Colonic mucosa (tissue), 4 donors: Measurements from ENCODE around the gene COL6A3. TPM values are rescaled to one million over a fixed set of nuclear protein-coding genes. Genes with fewer than 3 reads are reported as not detected.

Source experiments
- DNase-seq: peaks from one replicate; pipeline ENCODE4 v3.0.0-alpha.2; 2020
- H3K27ac ChIP-seq: fragments of 200-600 bp; one replicate; pipeline ENCODE4 v1.8.0; 2021
- H3K27me3 ChIP-seq: fragments of 200-600 bp; one replicate; pipeline ENCODE4 v1.8.0; 2021
- H3K36me3 ChIP-seq: fragments of 200-600 bp; one replicate; pipeline ENCODE4 v1.8.0; 2021
- H3K4me1 ChIP-seq: fragments of 200-600 bp; one replicate; pipeline ENCODE4 v1.8.0; 2021; ENCODE audit warnings: mild to moderate bottlenecking
- H3K4me3 ChIP-seq: fragments of 200-600 bp; one replicate; pipeline ENCODE4 v1.8.0; 2021
- H3K9ac ChIP-seq, 2 donors: one replicate each; pipeline ENCODE4 v1.7.0; 2013; ENCODE audit warnings: control low read depth in 2 of 2, low read depth in 2 of 2, low read length in 2 of 2
- H3K9me3 ChIP-seq: fragments of 200-600 bp; one replicate; pipeline ENCODE4 v1.8.0; 2021
- intact Hi-C: fragments of 100-400 bp; cut with DNase I; formaldehyde crosslinking; loops from one replicate; pipeline ENCODE4 v1.14.1; 2022
- total RNA-seq, 2 donors: library from RNA; stranded (reverse); fragmentation: NEBNext Ultra II Directional in 1 of 2; extraction: Animal tissue kit (Norgen Biotek cat#: 25700) in 1 of 2; gene quantifications; one replicate each; pipeline ENCODE4 v1.2.1, GENCODE V29; 2021
- TF ChIP-seq, protein P1 (sequence below): fragments of 200-600 bp; IDR thresholded peaks from one replicate; pipeline ENCODE4 v1.8.0; 2022; ENCODE audit warnings: antibody characterized with exemption, mild to moderate bottlenecking
- donor health status: healthy.
- donor health status: DM: no; HTN: no; CAD: no.
- donor health status: DM: no; HTN: no; CAD: no.

COL6A3 gene
- total RNA-seq, 2 donors from 2014 or later = 28.4 to 80.9 TPM

DNA sequence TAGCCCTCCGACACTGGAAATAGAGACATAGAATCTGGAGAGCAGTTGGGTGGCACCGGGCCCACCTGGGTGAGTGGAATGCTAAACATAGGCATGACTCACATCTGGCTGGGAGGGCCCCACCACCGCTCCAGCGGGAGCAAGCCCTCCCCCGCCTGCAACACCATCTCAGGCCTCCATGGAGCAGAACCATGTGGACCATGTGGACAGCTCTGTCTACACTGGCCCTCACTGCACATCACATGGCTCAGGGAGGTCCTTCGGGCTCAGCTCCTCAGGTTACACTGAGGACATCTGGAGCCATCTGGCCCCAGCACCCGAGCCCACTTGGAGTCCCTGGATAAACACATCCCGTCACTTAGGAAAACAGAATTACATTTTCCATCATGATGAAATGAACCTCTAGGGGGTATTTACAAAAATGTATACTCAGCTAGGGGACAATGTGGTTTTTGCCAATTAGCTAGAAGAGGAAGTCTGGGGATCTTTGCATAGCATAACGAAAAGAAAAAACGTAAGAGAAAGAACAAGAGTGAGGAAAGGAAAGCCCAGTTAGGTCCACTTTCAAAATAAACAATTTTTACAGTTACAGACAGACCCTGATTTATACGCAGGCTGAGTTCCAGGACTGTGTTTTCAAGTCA lies 42.4 kb upstream of the COL6A3 start:
- TF ChIP-seq, protein P1, sequence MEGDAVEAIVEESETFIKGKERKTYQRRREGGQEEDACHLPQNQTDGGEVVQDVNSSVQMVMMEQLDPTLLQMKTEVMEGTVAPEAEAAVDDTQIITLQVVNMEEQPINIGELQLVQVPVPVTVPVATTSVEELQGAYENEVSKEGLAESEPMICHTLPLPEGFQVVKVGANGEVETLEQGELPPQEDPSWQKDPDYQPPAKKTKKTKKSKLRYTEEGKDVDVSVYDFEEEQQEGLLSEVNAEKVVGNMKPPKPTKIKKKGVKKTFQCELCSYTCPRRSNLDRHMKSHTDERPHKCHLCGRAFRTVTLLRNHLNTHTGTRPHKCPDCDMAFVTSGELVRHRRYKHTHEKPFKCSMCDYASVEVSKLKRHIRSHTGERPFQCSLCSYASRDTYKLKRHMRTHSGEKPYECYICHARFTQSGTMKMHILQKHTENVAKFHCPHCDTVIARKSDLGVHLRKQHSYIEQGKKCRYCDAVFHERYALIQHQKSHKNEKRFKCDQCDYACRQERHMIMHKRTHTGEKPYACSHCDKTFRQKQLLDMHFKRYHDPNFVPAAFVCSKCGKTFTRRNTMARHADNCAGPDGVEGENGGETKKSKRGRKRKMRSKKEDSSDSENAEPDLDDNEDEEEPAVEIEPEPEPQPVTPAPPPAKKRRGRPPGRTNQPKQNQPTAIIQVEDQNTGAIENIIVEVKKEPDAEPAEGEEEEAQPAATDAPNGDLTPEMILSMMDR = no peak
- Histone ChIP-seq H3K36me3 (no peaks in the 10 kb centered on the region), H3K9ac (no peak overlapping the region), H3K4me1 (no peaks in the 10 kb centered on the region), H3K27ac (no peak overlapping the region), H3K9me3 (no peaks in the 10 kb centered on the region), H3K27me3 (no peaks in the 10 kb centered on the region), H3K4me3 (no peak overlapping the region)
- no peak for DNase-seq
- intact Hi-C loops = no loop called here

DNA sequence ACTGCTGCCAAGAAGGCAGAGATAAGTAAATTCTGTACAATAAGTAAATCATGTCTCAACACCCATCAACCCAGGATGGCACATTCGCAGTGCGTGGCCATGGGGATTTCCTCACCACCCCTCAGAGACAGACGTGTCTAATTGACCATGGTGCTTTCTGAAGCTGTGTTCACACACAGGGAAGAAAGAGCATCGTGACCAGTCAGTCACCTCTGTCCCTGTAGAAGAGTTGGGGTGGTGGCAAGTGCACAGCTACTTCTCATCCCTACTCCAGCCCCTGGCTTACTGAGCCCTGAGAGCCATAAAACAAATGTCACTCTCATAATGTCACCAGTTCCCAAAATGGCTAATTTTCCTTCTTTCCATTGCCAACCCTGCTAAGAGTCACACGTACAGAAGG lies 41.8 kb upstream of the COL6A3 start:
- no peaks in the 10 kb centered on the region for H3K36me3 ChIP-seq
- H3K9me3 ChIP-seq = no peaks in the 10 kb centered on the region
- no peak for DNase-seq
- TF ChIP-seq, protein P1 = no peak
- H3K27ac ChIP-seq = no peak overlapping the region
- H3K4me1 ChIP-seq = no peaks in the 10 kb centered on the region
- no peak overlapping the region for H3K9ac ChIP-seq
- no peaks in the 10 kb centered on the region for H3K27me3 ChIP-seq
- intact Hi-C loops = no loop called here
- no peak overlapping the region for H3K4me3 ChIP-seq

DNA sequence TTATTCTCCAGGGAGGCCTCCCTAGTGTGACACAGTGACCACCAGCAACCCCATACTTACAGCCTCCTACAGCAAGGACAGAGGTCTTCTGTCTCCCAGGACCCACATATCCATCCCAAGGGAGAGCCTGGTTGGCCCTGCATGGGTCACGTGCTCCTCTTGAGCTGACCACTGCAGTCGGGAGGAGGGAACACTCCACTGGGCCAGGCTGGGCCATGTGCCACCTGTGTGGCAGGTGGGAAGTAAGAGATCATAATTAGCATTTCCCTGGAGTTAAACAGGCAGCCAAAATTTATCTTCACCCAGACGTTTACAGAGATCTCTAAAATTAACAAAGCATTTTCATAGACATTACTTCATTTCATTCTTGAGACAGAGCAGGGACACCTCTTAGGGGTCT lies 39.7 kb upstream of the COL6A3 start:
- no peak overlapping the region for H3K4me3 ChIP-seq
- no peaks in the 10 kb centered on the region for H3K4me1 ChIP-seq
- H3K36me3 ChIP-seq = no peaks in the 10 kb centered on the region
- no peaks in the 10 kb centered on the region for H3K9me3 ChIP-seq
- intact Hi-C loops = no loop called here
- TF ChIP-seq, protein P1 = no peak
- no peaks in the 10 kb centered on the region for H3K27me3 ChIP-seq
- H3K9ac ChIP-seq = no peak overlapping the region
- no peak for DNase-seq
- H3K27ac ChIP-seq = no peak overlapping the region

DNA sequence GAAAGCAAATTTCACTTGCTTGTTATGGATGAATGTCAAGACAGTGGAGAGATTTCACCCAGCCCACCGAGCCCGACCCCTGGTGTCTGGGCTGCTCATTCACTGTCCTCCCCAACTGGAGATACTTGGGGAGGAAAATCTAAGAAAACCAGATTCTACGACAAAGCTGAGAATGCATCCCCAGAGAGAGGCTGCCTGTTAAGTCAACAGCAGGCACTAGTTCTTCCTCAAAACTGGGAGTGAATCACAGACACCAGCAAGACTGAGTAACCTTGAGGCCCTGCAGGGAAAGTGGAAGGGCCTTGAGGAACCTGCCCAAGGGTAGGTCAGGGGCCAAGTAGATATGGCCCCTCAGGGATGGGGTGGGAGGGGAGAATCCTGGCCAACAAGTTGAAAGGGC lies 38.9 kb upstream of the COL6A3 start:
- Histone ChIP-seq H3K9me3 (no peaks in the 10 kb centered on the region), H3K36me3 (no peaks in the 10 kb centered on the region), H3K27ac (no peak overlapping the region), H3K4me1 (no peaks in the 10 kb centered on the region), H3K4me3 (no peak overlapping the region), H3K27me3 (no peaks in the 10 kb centered on the region), H3K9ac (no peak overlapping the region)
- TF ChIP-seq, protein P1 = no peak
- intact Hi-C loops = no loop called here
- DNase-seq = no peak

DNA sequence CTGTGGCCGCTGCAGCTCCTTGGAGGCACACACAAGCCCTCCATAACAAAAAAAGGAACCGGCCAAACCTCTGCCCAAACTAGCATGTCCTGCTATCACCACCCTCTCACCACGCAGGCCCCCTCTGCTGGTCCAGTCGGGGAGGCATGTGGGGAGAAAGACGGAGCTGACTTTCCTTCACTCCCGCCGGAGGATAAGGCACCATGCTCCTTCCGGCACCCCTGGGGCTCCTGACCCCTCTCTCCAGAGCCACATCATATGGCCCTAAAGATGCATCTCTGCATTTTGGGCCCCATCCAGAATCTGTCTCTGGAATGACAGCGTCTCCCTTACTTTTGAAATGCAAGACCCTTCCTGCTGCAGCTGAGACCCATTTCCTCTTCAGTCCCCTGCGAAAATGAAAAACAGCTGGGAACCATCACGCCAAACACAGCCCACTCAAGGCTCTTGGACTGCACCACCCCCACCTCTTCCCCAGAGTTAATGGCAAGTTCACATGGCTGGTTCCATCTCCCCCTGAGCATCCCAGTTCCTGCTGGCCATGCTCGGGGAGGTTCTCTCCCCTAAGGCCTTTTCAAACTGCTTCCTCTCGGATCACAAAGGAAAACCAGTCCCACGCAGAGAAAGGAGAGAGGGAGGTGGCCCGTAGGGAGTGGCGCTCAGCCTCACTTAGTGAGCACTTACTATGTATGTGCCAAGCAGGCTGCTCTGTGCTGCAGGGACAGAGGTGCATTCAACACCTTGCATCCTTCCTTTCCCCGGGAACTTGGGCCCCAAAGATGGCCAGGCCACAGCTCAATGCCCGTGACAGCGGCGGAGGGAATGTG lies 37.9 kb upstream of the COL6A3 start:
- no peaks in the 10 kb centered on the region for H3K9me3 ChIP-seq
- no peak overlapping the region for H3K9ac ChIP-seq
- no peak for DNase-seq

More for the DNA sequence above, 37.9 kb upstream of the COL6A3 start:
- TF ChIP-seq, protein P1 = no peak
- H3K4me3 ChIP-seq = no peak overlapping the region
- intact Hi-C loops = no loop called here
- no peaks in the 10 kb centered on the region for H3K27me3 ChIP-seq
- H3K4me1 ChIP-seq = no peaks in the 10 kb centered on the region
- H3K27ac ChIP-seq = no peak overlapping the region
- no peaks in the 10 kb centered on the region for H3K36me3 ChIP-seq
